Fibroblast of lung (primary cell): ENCODE results near the gene MRPL39. TPM values are rescaled to one million over a fixed set of nuclear protein-coding genes. Genes with fewer than 3 reads are reported as not detected.

Experiments
- DNase-seq, 2 donors: peaks; one replicate each; pipeline versions ENCODE4 v3.0.0 to v3.0.0-alpha.2; 2010; ENCODE audit warnings: low read depth in 2 of 2
- H2AFZ ChIP-seq: 2 replicates; pipeline ENCODE4 v1.5.1; 2012; ENCODE audit warnings: low read length, control low read depth, inconsistent platforms
- H3K27ac ChIP-seq: 2 replicates; pipeline ENCODE4 v1.5.1; 2011; ENCODE audit warnings: low read length, control low read depth; ENCODE audit not compliant: insufficient read depth
- H3K27me3 ChIP-seq: 2 replicates; pipeline ENCODE4 v1.5.1; 2011; ENCODE audit warnings: mild to moderate bottlenecking, low read length; ENCODE audit not compliant: control insufficient read depth, insufficient read depth
- H3K36me3 ChIP-seq: 2 replicates; pipeline ENCODE4 v1.5.1; 2011; ENCODE audit warnings: low read length; ENCODE audit not compliant: control insufficient read depth, insufficient read depth
- H3K4me1 ChIP-seq: 2 replicates; pipeline ENCODE4 v1.5.1; 2011; ENCODE audit warnings: low read length; ENCODE audit not compliant: control insufficient read depth, insufficient read depth; ENCODE audit errors: extremely low read depth
- H3K4me2 ChIP-seq: 2 replicates; pipeline ENCODE4 v1.5.1; 2011; ENCODE audit warnings: low read length, control low read depth; ENCODE audit not compliant: insufficient read depth; ENCODE audit errors: extremely low read depth
- H3K4me3 ChIP-seq, 4 experiments: fragments of 200-600 bp in 1 of 4; sonication (generic) in 1 of 4; replicated peaks in 1 of 4; 2 replicates each; pipeline ENCODE4 v1.5.1; 2011 to 2016; ENCODE audit warnings: low read length in 4 of 4, low read depth in 3 of 4, mild to moderate bottlenecking in 3 of 4, control low read depth in 2 of 4, inconsistent platforms in 1 of 4, mixed read lengths in 1 of 4; ENCODE audit not compliant: insufficient read depth in 1 of 4; ENCODE audit errors: control extremely low read depth in 1 of 4
- H3K79me2 ChIP-seq: 2 replicates; pipeline ENCODE4 v1.5.1; 2012; ENCODE audit warnings: mild to moderate bottlenecking, low read length, inconsistent platforms; ENCODE audit not compliant: control insufficient read depth, insufficient read depth
- H3K9ac ChIP-seq: 2 replicates; pipeline ENCODE4 v1.5.1; 2011; ENCODE audit warnings: mild to moderate bottlenecking, low read length, control low read depth; ENCODE audit not compliant: insufficient read depth
- H3K9me3 ChIP-seq: 2 replicates; pipeline ENCODE4 v1.5.1; 2012; ENCODE audit warnings: low read depth, low read length; ENCODE audit not compliant: control insufficient read depth, insufficient read depth
- H4K20me1 ChIP-seq: 2 replicates; pipeline ENCODE4 v1.5.1; 2011; ENCODE audit warnings: low read length; ENCODE audit not compliant: control insufficient read depth, insufficient read depth; ENCODE audit errors: extremely low read depth
- CTCF ChIP-seq, 2 donors: IDR thresholded peaks in 1 of 2; conservative IDR thresholded peaks in 1 of 2; 1 replicate in 1 of 2; 2 replicates in 1 of 2; pipeline ENCODE4 v1.5.1; 2011 to 2012; ENCODE audit warnings: low read length in 2 of 2, control low read depth in 1 of 2, inconsistent platforms in 1 of 2, low read depth in 1 of 2, mild to moderate bottlenecking in 1 of 2
- EZH2 ChIP-seq: IDR thresholded peaks from 2 replicates; pipeline ENCODE4 v1.5.1; 2012; ENCODE audit warnings: low read length, control low read depth, mild to moderate bottlenecking; ENCODE audit errors: missing control alignments
- polyA plus RNA-seq, 2 donors: library from polyadenylated mRNA; depleted of rRNA in 1 of 2; stranded (reverse) in 1 of 2; unstranded in 1 of 2; fragments of >200 nt; gene quantifications; 2 replicates each; pipeline ENCODE4 v1.2.1, GENCODE V29; 2011 to 2012; ENCODE audit warnings: missing spikeins in 1 of 2
- total RNA-seq: library from RNA; depleted of rRNA; stranded (reverse); fragments of >200 nt; gene quantifications from 2 replicates; pipeline ENCODE4 v1.2.1, GENCODE V29; 2014

Gene MRPL39
- total and polyA plus RNA-seq, 2 donors (not counting 1 experiment from before 2014, with no cell fraction given) = 30.5 to 34.5 TPM

GRCh38 chr21:25581582-25581981 lies 25.7 kb downstream of the MRPL39 start:
- DNase-seq = no peak
- no peaks in the 10 kb centered on the region for H3K27me3 ChIP-seq
- H3K4me1 ChIP-seq = no peaks in the 10 kb centered on the region
- no peak for TF ChIP-seq EZH2
- TF ChIP-seq CTCF (conservative IDR thresholded peaks at IDR 0.05 in 1 of 2, IDR thresholded peaks at IDR 0.05 in 1 of 2; ENCODE audit: low read depth in 1 of 2, low read length in 2 of 2) = no peak
- H3K4me3 ChIP-seq = no peak overlapping the region
- H3K9ac ChIP-seq = no peak overlapping the region
- no peak overlapping the region for H2AFZ ChIP-seq
- no peaks in the 10 kb centered on the region for H3K36me3 ChIP-seq
- no peaks in the 10 kb centered on the region for H3K9me3 ChIP-seq
- no peaks in the 10 kb centered on the region for H4K20me1 ChIP-seq
- no peak overlapping the region for H3K27ac ChIP-seq
- H3K4me2 ChIP-seq = no peak overlapping the region
- no peaks in the 10 kb centered on the region for H3K79me2 ChIP-seq

GRCh38 chr21:25580912-25581260 lies 26.4 kb downstream of the MRPL39 start:
- Histone ChIP-seq H3K4me1 (no peaks in the 10 kb centered on the region), H3K27me3 (no peaks in the 10 kb centered on the region), H3K4me3 (no peak overlapping the region), H3K36me3 (no peaks in the 10 kb centered on the region), H3K4me2 (no peak overlapping the region), H3K9ac (no peak overlapping the region), H2AFZ (no peak overlapping the region), H3K27ac (no peak overlapping the region), H3K9me3 (no peaks in the 10 kb centered on the region), H4K20me1 (no peaks in the 10 kb centered on the region), H3K79me2 (no peaks in the 10 kb centered on the region)
- TF ChIP-seq CTCF (conservative IDR thresholded peaks at IDR 0.05 in 1 of 2, IDR thresholded peaks at IDR 0.05 in 1 of 2; ENCODE audit: low read depth in 1 of 2, low read length in 2 of 2) (no peak), EZH2 (no peak)
- no peak for DNase-seq

GRCh38 chr21:25579226-25580013 lies 27.9 kb downstream of the MRPL39 start:
- no peak for DNase-seq
- H3K36me3 ChIP-seq = no peaks in the 10 kb centered on the region
- no peak overlapping the region for H3K9ac ChIP-seq
- H3K27ac ChIP-seq = no peak overlapping the region
- no peaks in the 10 kb centered on the region for H3K9me3 ChIP-seq
- H3K79me2 ChIP-seq = no peaks in the 10 kb centered on the region
- no peaks in the 10 kb centered on the region for H3K4me1 ChIP-seq
- no peak overlapping the region for H3K4me2 ChIP-seq
- TF ChIP-seq CTCF (conservative IDR thresholded peaks at IDR 0.05 in 1 of 2, IDR thresholded peaks at IDR 0.05 in 1 of 2; ENCODE audit: low read depth in 1 of 2, low read length in 2 of 2) (no peak), EZH2 (no peak)
- no peak overlapping the region for H2AFZ ChIP-seq
- H4K20me1 ChIP-seq = no peaks in the 10 kb centered on the region
- H3K4me3 ChIP-seq = no peak overlapping the region
- H3K27me3 ChIP-seq = no peaks in the 10 kb centered on the region
